WERI-Rb-1 (cell line): ENCODE data around the gene RASAL1.

Source experiments
- DNase-seq: peaks from one replicate; pipeline ENCODE4 v3.0.0-alpha.2; 2020
- H3K27ac ChIP-seq: fragments of 250-450 bp; sonication (Bioruptor Pico); 2 replicates; pipeline ENCODE4 v1.5.1; 2020; ENCODE audit warnings: mild to moderate bottlenecking, moderate library complexity
- H3K27me3 ChIP-seq: fragments of 250-450 bp; sonication (Bioruptor Pico); 2 replicates; pipeline ENCODE4 v1.5.1; 2021; ENCODE audit warnings: mild to moderate bottlenecking, low read depth, moderate library complexity; ENCODE audit not compliant: insufficient read depth, severe bottlenecking
- H3K36me3 ChIP-seq: fragments of 250-450 bp; sonication (Bioruptor Pico); 2 replicates; pipeline ENCODE4 v1.5.1; 2020; ENCODE audit warnings: mild to moderate bottlenecking, moderate library complexity
- H3K4me3 ChIP-seq: 2 replicates; pipeline ENCODE4 v1.5.1; 2011; ENCODE audit warnings: low read depth, mild to moderate bottlenecking, control low read depth, low read length
- H3K9me3 ChIP-seq: fragments of 250-450 bp; sonication (Bioruptor Pico); 2 replicates; pipeline ENCODE4 v1.5.1; 2021; ENCODE audit warnings: mild to moderate bottlenecking, moderate library complexity; ENCODE audit not compliant: severe bottlenecking
- TF ChIP-seq, protein P1 (sequence below): IDR thresholded peaks from 2 replicates; pipeline ENCODE4 v1.5.1; 2011; ENCODE audit warnings: low read depth, mild to moderate bottlenecking, control low read depth, inconsistent platforms, low read length

RASAL1 gene

GRCh38 chr12:113129664-113130456 is 5.7 kb downstream of the RASAL1 start:
- TF ChIP-seq, protein P1, sequence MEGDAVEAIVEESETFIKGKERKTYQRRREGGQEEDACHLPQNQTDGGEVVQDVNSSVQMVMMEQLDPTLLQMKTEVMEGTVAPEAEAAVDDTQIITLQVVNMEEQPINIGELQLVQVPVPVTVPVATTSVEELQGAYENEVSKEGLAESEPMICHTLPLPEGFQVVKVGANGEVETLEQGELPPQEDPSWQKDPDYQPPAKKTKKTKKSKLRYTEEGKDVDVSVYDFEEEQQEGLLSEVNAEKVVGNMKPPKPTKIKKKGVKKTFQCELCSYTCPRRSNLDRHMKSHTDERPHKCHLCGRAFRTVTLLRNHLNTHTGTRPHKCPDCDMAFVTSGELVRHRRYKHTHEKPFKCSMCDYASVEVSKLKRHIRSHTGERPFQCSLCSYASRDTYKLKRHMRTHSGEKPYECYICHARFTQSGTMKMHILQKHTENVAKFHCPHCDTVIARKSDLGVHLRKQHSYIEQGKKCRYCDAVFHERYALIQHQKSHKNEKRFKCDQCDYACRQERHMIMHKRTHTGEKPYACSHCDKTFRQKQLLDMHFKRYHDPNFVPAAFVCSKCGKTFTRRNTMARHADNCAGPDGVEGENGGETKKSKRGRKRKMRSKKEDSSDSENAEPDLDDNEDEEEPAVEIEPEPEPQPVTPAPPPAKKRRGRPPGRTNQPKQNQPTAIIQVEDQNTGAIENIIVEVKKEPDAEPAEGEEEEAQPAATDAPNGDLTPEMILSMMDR, result no peak
- H3K9me3 ChIP-seq, result no peaks in the 10 kb centered on the region
- no peaks in the 10 kb centered on the region for H3K36me3 ChIP-seq
- H3K4me3 ChIP-seq, result no peak overlapping the region
- no peak for DNase-seq
- H3K27me3 ChIP-seq, result no peaks in the 10 kb centered on the region
- no peak overlapping the region for H3K27ac ChIP-seq

DNA sequence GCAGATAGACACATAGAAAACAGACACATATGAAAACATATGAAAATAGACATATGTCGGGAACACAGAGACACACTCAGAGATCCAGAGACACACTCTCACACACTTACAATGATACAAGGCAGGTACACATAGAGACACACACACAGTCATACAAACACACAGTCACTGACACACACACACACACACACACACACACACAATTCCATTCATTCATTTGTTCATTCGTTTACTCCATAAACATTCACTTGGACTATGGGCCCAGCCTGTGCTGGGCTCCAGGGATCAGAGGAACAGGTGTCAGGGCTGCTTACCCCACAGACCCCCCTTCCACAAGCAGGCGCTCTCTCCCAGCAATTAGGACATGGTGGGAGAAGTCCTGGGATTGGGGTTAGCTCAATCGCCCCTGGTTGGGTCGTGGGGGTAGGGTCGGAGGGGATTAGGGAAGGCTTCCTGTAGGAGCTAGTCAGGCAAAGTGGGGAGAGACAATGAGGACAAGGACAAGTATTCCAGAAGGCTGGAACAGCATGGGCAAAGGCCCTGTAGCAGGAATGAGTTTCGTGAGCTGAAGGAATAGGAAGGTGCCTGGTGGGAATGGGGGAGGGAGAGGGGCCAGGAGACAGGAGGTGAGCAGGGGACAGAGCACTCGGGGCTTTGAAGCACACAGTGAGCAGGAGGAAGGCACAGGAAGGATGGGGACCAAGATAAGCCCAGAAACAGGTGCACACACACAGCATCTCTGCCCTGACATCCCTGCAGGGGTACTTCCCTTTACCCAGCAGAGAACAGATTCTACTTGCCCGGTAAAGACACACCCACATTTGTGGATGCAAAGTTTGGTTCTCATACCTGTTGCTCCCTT is 6.5 kb downstream of the RASAL1 start:
- Histone ChIP-seq H3K27me3 (no peaks in the 10 kb centered on the region), H3K27ac (no peak overlapping the region), H3K9me3 (no peaks in the 10 kb centered on the region), H3K4me3 (no peak overlapping the region), H3K36me3 (no peaks in the 10 kb centered on the region)
- no peak for DNase-seq
- TF ChIP-seq, protein P1, result peak; percentile 3; the same call in 1 of the 2 replicates

GRCh38 chr12:113127791-113128199 is 7.8 kb downstream of the RASAL1 start:
- TF ChIP-seq, protein P1, result no peak
- no peak overlapping the region for H3K4me3 ChIP-seq
- no peaks in the 10 kb centered on the region for H3K27me3 ChIP-seq
- H3K36me3 ChIP-seq, result no peaks in the 10 kb centered on the region
- DNase-seq, result no peak
- no peak overlapping the region for H3K27ac ChIP-seq
- peaks cover 6% of the 10 kb centered on the region for H3K9me3 ChIP-seq

DNA sequence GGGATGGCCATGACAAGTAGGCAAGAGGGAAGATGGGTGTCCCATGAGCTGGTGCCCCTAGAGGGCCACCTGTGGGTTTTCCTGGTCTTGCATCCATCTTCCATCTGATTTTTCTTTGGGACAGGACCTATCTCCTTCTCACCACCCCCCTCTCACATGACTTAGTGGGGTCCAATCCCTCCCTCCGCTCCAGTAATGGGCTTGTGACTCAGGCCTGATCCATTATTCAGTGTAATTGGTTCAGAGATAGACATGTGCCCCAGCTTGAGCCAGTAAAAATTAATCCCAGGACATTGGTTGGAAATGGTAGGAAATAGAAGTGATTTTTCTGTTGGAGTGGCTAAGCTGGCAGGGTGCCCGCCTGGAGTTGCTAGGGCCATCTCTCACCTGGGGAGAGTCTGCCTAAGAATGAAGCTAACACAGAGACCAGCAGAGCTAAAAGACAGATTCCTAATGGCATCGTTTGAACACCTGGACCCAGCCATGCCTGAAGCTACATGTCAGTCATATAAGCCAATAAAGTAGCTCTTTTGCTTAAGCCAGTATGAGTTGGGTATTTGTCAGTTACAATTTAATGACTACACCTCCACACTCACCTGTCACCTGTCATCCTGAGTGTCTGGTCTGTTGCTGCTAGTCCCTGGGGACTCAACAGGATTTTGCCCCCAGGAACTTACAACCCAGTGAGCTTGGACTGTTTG is 14.7 kb downstream of the RASAL1 start:
- Histone ChIP-seq H3K36me3 (no peaks in the 10 kb centered on the region), H3K27ac (no peak overlapping the region), H3K27me3 (no peaks in the 10 kb centered on the region), H3K4me3 (no peak overlapping the region), H3K9me3 (peaks cover 6% of the 10 kb centered on the region)
- TF ChIP-seq, protein P1, result 0 out of 2 replicates have a peak, but pooled peaks have one; percentile 1
- no peak for DNase-seq

DNA sequence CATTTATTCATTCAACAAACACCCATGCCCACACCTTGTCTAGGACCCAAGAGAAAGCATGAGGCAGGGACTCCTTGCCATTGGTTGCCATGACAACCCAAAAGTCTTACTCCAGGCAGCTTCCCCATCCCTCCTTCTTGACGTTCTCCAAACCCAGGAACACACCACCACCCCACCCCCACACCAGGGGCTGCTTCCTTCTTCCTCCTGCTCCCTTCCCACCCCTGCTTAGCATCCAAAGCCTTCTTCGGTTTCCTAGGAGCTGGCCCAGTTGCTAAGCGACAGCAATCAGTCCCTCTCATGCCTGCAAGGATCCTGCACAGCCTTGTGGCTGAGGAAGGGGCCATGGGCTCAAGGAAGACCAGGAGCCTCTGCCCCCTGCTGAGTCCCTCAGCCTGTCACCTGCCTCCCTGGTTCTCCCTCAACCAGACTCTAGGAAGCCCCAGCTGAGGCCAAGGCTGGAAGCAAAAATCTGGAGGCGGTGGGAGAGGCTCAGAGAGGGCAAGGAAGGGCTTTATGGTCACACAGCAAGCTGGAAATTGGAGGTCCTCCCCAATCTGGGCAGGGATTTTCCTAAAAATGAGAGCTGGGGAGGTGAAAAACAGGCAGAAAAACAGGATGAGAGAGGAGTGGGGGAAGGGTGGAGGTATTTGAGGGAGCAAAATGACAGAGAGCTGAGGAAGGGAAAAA is 15.4 kb downstream of the RASAL1 start:
- Histone ChIP-seq H3K36me3 (no peaks in the 10 kb centered on the region), H3K27ac (no peak overlapping the region), H3K27me3 (no peaks in the 10 kb centered on the region), H3K9me3 (peaks cover 6% of the 10 kb centered on the region), H3K4me3 (no peak overlapping the region)
- TF ChIP-seq, protein P1, result no peak
- DNase-seq, result no peak
